HepG2 (cell line): Measurements from ENCODE around the gene CHKA. TPM values are rescaled to one million over a fixed set of nuclear protein-coding genes. Genes with fewer than 3 reads are reported as not detected.

Experiments used
- ARNT2 ChIP-seq: sonication (generic); formaldehyde crosslinking; IDR thresholded peaks from 2 replicates; pipeline ENCODE4 v1.8.0; 2022; ENCODE audit warnings: mild to moderate bottlenecking, low read depth, missing genetic modification reagents, moderate library complexity
- DNMT1 ChIP-seq: sonication (generic); formaldehyde crosslinking; IDR thresholded peaks from 2 replicates; pipeline ENCODE4 v1.5.1; 2020; ENCODE audit warnings: mild to moderate bottlenecking, missing genetic modification reagents
- HMGXB3 ChIP-seq: sonication (generic); formaldehyde crosslinking; IDR thresholded peaks from 2 replicates; pipeline ENCODE4 v1.4.0; 2020; ENCODE audit warnings: missing genetic modification reagents, borderline replicate concordance
- PHB2 ChIP-seq: fragments of 450-650 bp; IDR thresholded peaks from 2 replicates; pipeline ENCODE4 v1.6.1; 2018; ENCODE audit not compliant: partially characterized antibody
- REL ChIP-seq: sonication (generic); formaldehyde crosslinking; conservative IDR thresholded peaks from 2 replicates; pipeline ENCODE4 v1.8.0; 2022; ENCODE audit warnings: mild to moderate bottlenecking, missing genetic modification reagents, moderate library complexity
- TERF1 ChIP-seq: sonication (generic); formaldehyde crosslinking; IDR thresholded peaks from 2 replicates; pipeline ENCODE4 v1.8.0; 2022; ENCODE audit warnings: mild to moderate bottlenecking, missing genetic modification reagents, moderate library complexity
- THYN1 ChIP-seq: sonication (generic); formaldehyde crosslinking; IDR thresholded peaks from 2 replicates; pipeline ENCODE4 v1.8.1; 2023; ENCODE audit warnings: low read depth, mild to moderate bottlenecking, moderate library complexity, missing genetic modification reagents, borderline replicate concordance
- ZFY ChIP-seq: sonication (generic); formaldehyde crosslinking; IDR thresholded peaks from 2 replicates; pipeline ENCODE4 v1.4.0; 2020; ENCODE audit warnings: missing genetic modification reagents
- ZNF318 ChIP-seq: sonication (generic); formaldehyde crosslinking; IDR thresholded peaks from 2 replicates; pipeline ENCODE4 v1.4.0; 2020; ENCODE audit warnings: mild to moderate bottlenecking, missing genetic modification reagents
- ZNF557 ChIP-seq: sonication (generic); formaldehyde crosslinking; IDR thresholded peaks from 2 replicates; pipeline ENCODE4 v1.4.0; 2020; ENCODE audit warnings: missing genetic modification reagents
- polyA plus RNA-seq, 8 experiments: library from polyadenylated mRNA; depleted of rRNA in 3 of 8; stranded (reverse) in 7 of 8; unstranded in 1 of 8; fragments of >200 nt; fragmentation: Illumina TruSeq in 4 of 8; extraction: Trizol in 4 of 8; gene quantifications; 2 replicates each; pipeline versions ENCODE4 v1.2.1 to v1.2.3, GENCODE V29; 2011 to 2016; ENCODE audit warnings: low read depth in 4 of 8, missing spikeins in 1 of 8, mixed read lengths in 1 of 8; ENCODE audit not compliant: insufficient read depth in 1 of 8
- total RNA-seq, 5 experiments: library from RNA; depleted of rRNA; stranded (reverse); fragments of >200 nt; fragmentation: Illumina TruSeq; extraction: Trizol; gene quantifications; 2 replicates each; pipeline ENCODE4 v1.2.3, GENCODE V29; 2016; ENCODE audit warnings: low read depth in 1 of 5
- TF ChIP-seq, protein P1 (sequence below): sonication (generic); formaldehyde crosslinking; IDR thresholded peaks from 2 replicates; pipeline ENCODE4 v1.4.0; 2020; ENCODE audit warnings: missing genetic modification reagents

CHKA gene
- total and polyA plus RNA-seq, 2 of the 13 experiments (the other 11 are each of a cell fraction or from before 2014, with no cell fraction given) = 71.6 to 92.7 TPM

- TF ChIP-seq HMGXB3 (CRISPR knock-in tag) = peak; percentile 73; the same call in 1 of the 2 replicates
- TF ChIP-seq ZNF557 (CRISPR knock-in tag) = 0 out of 2 replicates have a peak, but pooled peaks have one; percentile 61
- TF ChIP-seq ZFY (CRISPR knock-in tag) = peak; percentile 91
- TF ChIP-seq, protein P1, sequence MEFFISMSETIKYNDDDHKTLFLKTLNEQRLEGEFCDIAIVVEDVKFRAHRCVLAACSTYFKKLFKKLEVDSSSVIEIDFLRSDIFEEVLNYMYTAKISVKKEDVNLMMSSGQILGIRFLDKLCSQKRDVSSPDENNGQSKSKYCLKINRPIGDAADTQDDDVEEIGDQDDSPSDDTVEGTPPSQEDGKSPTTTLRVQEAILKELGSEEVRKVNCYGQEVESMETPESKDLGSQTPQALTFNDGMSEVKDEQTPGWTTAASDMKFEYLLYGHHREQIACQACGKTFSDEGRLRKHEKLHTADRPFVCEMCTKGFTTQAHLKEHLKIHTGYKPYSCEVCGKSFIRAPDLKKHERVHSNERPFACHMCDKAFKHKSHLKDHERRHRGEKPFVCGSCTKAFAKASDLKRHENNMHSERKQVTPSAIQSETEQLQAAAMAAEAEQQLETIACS (CRISPR knock-in tag) = no peak
- TF ChIP-seq REL = peak; percentile 96
- TF ChIP-seq ZNF318 (CRISPR knock-in tag) = 0 out of 2 replicates have a peak, but pooled peaks have one; percentile 87
- no peak for TF ChIP-seq THYN1 (CRISPR knock-in tag)
- TF ChIP-seq TERF1 = no peak
- TF ChIP-seq PHB2 = no peak
- TF ChIP-seq DNMT1 (CRISPR knock-in tag) = peak; percentile 91; the same call in 1 of the 2 replicates
- peak; percentile 68; the same call in 1 of the 2 replicates for TF ChIP-seq ARNT2 (CRISPR knock-in tag)
These were observed 82.9 kb downstream of the CHKA start (continued) for GRCh38 chr11:68038226-68038717.
